HG03103 (cell line): ENCODE results near the gene AMOTL1.

Source experiments
- ATAC-seq: cut with Tn5 transposase; IDR thresholded peaks from one replicate; pipeline ENCODE4 v1.9.1; 2021; ENCODE audit warnings: low read depth; ENCODE audit not compliant: unreplicated experiment

The AMOTL1 gene

GRCh38 chr11:94868468-94868867 lies 100.3 kb downstream of the AMOTL1 start:
- ATAC-seq: no peak

DNA sequence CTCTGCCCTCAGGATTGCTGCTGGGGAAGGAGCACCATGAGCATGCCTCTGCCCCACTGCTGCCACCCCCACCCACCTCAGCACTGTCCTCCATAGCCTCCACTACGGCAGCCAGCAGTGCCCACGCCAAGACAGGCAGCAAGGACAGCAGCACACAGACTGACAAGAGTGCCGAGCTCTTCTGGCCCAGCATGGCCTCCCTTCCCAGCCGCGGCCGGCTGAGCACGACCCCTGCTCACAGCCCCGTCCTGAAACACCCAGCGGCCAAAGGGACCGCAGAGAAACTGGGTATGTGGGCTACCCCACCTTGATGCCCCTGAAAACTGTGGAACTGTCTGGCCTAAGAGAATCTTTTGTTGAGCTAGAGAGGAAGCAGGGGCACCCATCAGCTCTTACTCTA lies 101.0 kb downstream of the AMOTL1 start:
- no peak for ATAC-seq

DNA sequence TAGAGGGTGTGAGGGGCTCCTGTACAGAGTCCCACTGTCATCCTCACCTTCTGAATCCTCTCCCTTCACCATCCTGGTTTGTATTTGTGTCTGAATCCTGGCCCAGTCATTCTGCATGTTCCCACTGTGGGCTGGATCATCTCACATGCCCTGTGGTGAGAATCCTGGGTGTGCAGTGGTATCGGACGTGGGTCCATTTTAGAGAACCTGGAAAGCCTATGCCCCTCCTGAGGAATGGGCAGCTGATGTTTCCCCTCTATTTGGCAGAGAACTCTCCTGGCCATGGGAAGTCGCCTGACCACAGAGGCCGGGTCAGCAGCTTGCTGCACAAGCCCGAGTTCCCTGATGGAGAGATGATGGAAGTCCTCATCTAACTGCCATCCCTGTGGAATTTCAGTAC lies 102.3 kb downstream of the AMOTL1 start:
- no peak for ATAC-seq

DNA sequence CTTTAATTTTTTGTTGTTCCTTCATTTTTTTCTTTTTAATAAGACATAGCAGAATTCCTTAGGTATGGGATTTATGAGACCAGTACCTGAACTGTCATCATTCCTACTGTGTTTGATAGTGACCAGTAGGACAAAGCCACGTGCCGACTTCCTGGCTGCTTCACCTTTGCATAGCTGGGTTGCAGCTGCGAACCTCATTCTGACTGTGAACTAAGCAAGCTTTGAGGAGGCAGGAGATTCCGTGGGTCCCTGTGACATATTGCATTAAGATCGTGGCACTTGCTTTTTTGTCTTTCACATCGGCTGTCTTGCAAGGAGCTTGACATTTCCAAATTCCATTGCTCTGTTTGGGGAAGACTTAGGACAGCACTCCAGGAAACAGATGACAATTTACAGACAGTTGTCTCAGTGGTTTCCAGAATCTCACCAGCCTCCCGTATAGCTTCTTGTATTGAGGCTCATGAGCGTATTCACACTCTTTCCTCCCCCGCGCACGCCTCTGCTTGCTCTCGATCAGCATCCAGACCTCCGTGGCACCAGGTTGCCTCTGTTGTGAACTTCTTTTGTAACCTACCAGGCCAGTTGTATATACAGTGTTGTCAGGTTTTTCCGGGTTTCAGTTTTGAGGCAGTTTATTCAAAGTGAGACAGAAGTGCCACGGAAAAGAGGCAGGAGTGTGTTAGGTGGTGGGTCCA lies 103.5 kb downstream of the AMOTL1 start:
- ATAC-seq: no peak

- ATAC-seq: no peak
Measured at GRCh38 chr11:94873916-94874540, 105.9 kb downstream of the AMOTL1 start.

- no peak for ATAC-seq
Measured at GRCh38 chr11:94876222-94876621, 108.1 kb downstream of the AMOTL1 start.

- ATAC-seq: peak; percentile 94
Measured at GRCh38 chr11:94876645-94877442, 108.7 kb downstream of the AMOTL1 start.

- ATAC-seq: no peak
Measured at GRCh38 chr11:94877443-94878200, 109.5 kb downstream of the AMOTL1 start.

GRCh38 chr11:94879006-94879405 lies 110.8 kb downstream of the AMOTL1 start:
- no peak for ATAC-seq

- no peak for ATAC-seq
Measured at GRCh38 chr11:94880216-94880615, 112.1 kb downstream of the AMOTL1 start.

GRCh38 chr11:94882931-94883330 lies 114.8 kb downstream of the AMOTL1 start:
- ATAC-seq: no peak

DNA sequence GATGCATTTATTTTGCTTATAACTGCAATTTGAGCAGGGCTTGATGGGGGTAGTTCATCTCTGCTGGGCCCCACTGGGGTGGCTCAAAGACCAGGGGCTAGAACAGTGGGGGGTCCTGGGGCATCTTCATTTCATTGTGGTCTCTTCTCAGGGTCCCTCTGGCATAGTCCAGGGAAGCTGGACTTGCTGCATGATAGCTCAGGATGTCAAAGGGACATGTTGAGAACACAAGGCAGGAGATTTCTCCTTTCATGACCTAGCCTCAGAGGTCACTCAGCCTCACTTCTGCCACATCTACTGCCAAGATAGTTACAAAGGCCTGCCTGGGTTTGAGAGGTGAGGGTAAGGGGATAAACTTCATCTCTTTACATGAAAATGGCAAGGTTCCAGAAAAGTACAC lies 115.7 kb downstream of the AMOTL1 start:
- ATAC-seq: no peak

DNA sequence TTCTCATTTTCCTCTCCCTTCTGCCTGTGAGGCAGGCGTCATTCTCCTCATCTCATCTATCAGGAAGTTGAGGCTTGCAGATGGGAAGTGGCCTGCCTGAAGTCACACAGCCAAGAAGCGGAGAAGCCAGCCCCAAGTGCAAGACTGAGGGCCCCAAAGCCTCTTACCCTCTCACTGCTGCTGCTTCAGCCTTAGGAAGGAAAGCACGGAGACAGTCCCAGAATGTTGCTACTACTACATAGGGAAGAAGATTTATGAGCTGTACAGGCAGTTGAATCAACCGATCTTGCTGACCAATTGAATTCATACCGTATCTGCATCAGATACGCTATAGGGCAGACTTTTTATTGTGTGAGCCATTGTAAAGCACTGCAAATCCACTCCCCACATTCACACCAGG lies 116.2 kb downstream of the AMOTL1 start:
- ATAC-seq: no peak

DNA sequence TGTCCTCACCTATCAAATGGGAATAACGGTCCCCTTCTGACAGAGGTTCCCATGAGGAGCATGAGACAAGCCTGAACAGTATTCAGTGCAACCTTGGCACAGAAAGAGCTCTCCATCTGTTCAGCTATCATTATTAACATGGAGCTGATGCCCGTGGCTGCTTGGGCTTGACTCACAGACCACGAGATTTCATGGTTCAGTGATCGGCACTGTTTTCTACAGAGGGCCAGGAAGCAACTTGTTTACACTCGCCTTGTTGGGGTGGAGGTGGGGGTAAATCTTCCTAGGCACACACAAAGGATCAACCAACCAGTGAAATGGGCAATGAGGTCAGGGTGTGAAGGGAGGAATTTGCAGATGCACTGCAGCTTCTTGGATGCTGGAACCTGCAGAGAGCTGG lies 117.0 kb downstream of the AMOTL1 start:
- peak; percentile 76 for ATAC-seq

DNA sequence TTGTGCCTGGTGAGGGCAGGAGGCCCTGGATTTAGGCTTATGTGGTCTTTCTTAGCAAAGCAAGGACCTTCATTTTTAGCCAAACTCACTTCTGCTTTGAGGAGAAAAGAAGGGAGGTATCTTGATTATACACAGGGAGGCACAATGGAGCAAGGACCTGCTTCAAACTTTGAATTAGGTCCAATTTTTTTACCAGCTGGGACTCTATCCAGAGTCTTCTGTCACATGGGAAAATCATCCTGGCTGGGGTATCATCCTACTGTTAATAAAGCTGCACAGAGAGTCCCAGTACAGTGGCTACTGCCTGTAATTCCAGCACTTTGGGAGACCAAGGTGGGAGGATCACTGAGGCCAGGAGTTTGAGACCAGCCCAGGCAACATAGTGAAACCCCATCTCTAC lies 117.4 kb downstream of the AMOTL1 start:
- no peak for ATAC-seq

GRCh38 chr11:94888204-94888603 lies 120.0 kb downstream of the AMOTL1 start:
- no peak for ATAC-seq

DNA sequence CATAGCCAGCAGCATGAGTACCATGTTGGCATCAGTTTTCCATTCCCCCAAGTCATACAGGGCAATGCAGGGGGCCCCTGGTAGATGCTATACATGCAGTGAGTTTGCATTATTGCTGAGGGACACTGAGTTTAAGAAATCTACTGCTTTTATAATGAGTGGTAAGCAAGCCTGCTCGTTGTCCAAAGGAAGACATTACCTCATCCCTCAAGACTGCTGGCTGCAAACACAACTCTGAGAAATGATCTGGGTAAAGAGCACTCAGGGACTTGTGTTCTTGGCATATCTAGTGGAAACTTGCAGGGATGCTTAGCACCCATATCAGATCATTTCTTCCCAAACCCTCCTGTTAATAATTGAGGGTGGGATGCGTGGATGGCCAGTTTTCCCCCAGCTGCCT lies 127.3 kb downstream of the AMOTL1 start:
- no peak for ATAC-seq

DNA sequence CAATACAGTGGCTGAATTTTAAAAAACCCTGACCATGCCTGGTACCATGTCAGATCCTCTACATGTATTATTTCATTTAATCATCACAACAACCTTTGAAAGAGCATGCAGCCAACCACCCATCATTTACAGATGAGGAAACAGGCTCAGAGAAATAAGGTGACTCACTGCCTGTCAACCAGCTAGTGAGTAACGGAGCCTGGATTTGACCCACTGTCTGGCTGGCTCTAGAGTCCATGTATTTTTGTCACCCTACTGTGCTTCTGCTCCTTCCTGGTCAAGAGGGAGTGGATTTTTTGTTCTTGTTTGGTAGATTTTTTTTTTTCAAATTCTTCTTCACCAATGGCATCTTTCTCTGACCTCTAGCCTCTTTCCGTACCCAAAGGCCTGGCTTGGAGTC lies 127.8 kb downstream of the AMOTL1 start:
- ATAC-seq: no peak

DNA sequence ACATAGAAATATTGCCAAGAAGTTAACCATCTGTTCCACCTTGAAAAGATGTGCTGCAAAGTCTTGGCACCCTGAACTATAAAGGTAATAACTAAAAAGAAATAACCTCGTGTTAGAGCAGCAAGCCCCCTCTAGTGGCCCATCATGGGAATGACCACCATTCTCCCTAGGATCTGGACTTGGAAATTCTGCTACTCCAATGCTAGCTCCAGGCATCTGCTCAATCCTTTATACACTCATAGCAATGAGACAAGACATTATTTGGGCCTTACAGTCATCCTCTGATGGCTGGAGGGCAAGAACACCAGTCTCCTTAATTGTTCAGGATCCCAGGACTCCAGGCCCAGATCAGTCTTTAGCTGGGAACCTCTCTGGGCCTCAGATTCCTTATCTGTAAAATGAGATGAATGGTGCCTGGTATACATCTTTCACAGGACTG lies 129.2 kb downstream of the AMOTL1 start:
- ATAC-seq: peak; percentile 49

DNA sequence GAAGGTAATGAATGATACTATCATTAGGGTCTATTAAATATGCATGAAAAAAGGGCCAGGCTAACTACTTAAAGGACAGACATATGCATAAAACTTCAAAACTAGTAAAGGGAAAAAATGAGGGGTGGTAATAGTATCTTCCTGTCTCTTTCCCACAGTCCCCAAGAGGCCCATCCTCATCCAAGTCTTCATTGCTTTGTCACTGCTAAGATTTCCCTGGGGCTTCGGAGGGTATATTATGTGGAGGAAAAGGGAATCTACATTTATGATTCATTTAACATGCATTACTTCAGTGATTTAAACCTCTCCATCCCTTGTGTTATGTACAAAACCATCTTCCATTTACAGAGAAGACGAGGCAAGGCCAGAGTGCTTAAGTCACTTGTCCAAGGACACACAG lies 139.1 kb downstream of the AMOTL1 start:
- no peak for ATAC-seq

DNA sequence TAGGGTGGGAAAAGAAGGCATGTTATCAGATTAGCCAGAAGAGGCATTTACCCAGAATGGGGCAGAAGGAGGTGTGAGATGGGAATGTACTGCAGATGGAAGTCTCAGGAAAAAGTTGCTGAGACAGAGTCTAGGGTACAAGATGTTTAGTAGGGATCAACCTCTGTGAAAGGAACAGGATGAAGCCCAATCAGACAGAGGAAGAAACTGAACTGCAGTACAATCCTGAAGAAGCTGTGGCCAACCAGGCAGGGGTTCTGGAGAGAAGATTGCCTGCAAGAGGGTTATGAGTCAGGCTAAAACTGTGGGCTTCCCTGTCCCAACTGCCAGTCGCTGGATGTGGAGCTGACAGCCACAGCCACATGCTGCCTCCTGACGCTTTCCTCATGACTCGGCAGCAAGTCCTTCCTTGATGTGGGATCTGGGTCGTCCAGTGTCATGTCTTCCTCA lies 141.2 kb downstream of the AMOTL1 start:
- no peak for ATAC-seq
